ENCODE results near the gene NAV2.
"Not testable (repeated sequence)": the region's sequence is repeated elsewhere in the genome, so short reads cannot be mapped to it uniquely, and the experiment has no call there.

NAV2 gene

GRCh38 chr11:20110908-20111669 is 398.5 kb downstream of the NAV2 start:
- DNase-seq: peak; percentile 24

- DNase-seq: no peak
Observed at GRCh38 chr11:20111871-20112270, 399.2 kb downstream of the NAV2 start.

GRCh38 chr11:20112291-20113148 is 399.9 kb downstream of the NAV2 start:
- DNase-seq: no peak

- no peak for DNase-seq
Observed at GRCh38 chr11:20113149-20113438, 400.5 kb downstream of the NAV2 start.

- DNase-seq: no peak
Observed at GRCh38 chr11:20114588-20114987, 402.0 kb downstream of the NAV2 start.

- DNase-seq: no peak
Observed at GRCh38 chr11:20116825-20117224, 404.2 kb downstream of the NAV2 start.

GRCh38 chr11:20117291-20117690 is 404.7 kb downstream of the NAV2 start:
- no peak for DNase-seq

- DNase-seq: no peak
Observed at GRCh38 chr11:20118209-20118608, 405.6 kb downstream of the NAV2 start.

GRCh38 chr11:20119315-20119714 is 406.7 kb downstream of the NAV2 start:
- DNase-seq: no peak

- DNase-seq: no peak
Observed at GRCh38 chr11:20120134-20120925, 407.7 kb downstream of the NAV2 start.

- DNase-seq: no peak
Observed at GRCh38 chr11:20122131-20122530, 409.5 kb downstream of the NAV2 start.

GRCh38 chr11:20125927-20126326 is 413.3 kb downstream of the NAV2 start:
- no peak for DNase-seq

GRCh38 chr11:20126724-20127123 is 414.1 kb downstream of the NAV2 start:
- DNase-seq: no peak

GRCh38 chr11:20127671-20128527 is 415.3 kb downstream of the NAV2 start:
- peak; percentile 32 for DNase-seq

GRCh38 chr11:20128528-20128825 is 415.8 kb downstream of the NAV2 start:
- not testable (repeated sequence) for DNase-seq

- no peak for DNase-seq
Observed at GRCh38 chr11:20129665-20130064, 417.0 kb downstream of the NAV2 start.

- DNase-seq: no peak
Observed at GRCh38 chr11:20131788-20132666, 419.4 kb downstream of the NAV2 start.

- DNase-seq: no peak
Observed at GRCh38 chr11:20132667-20133039, 420.0 kb downstream of the NAV2 start.

GRCh38 chr11:20134991-20135736 is 422.5 kb downstream of the NAV2 start:
- no peak for DNase-seq

GRCh38 chr11:20137637-20138036 is 425.0 kb downstream of the NAV2 start:
- no peak for DNase-seq

GRCh38 chr11:20138707-20139106 is 426.1 kb downstream of the NAV2 start:
- DNase-seq: no peak

All from NCI-H510A (cell line).